ENCODE data around the gene PAMR1. TPM values are rescaled to one million over a fixed set of nuclear protein-coding genes. Genes with fewer than 3 reads are reported as not detected.
A peak's percentile ranks its signal among the peaks of the same experiment; 100 is the strongest.

The PAMR1 gene
- total and polyA plus RNA-seq, 7 donors, result 0.16 to 1.9 (median 0.72) TPM

- Histone ChIP-seq H3K4me3 (no peak overlapping the region), H3K4me1 (no peaks in the 10 kb centered on the region), H3K36me3 (ENCODE audit: insufficient read depth in 1 of 2, low read depth in 1 of 2) (no peaks in the 10 kb centered on the region), H3K27me3 (ENCODE audit: insufficient read depth in 3 of 3, low read length in 2 of 3) (peaks cover 0 to 18% (median 2%) of the 10 kb centered on the region in 3 donors), H3K9me3 (no peaks in the 10 kb centered on the region), H3K27ac (no peak overlapping the region)
- DNase-seq, result no peak
- intact Hi-C loops (cut with DNase I), result no loop called here
- WGBS, 3 donors, result 55 to 75% (median 60%) methylated on average over 1 of the region's 1 CpG
- TF ChIP-seq CTCF (IDR thresholded peaks at IDR 0.05), result no peak
- ATAC-seq, result no peak
These were observed 5.8 kb upstream of the PAMR1 start for GRCh38 chr11:35531246-35531645.

- 35 to 56% (median 41%) methylated on average over 2 of the region's 2 CpGs for WGBS, 3 donors
- intact Hi-C loops (cut with DNase I), result no loop called here
- DNase-seq, result peak in 1 of 2 donors; percentile 45
- H3K4me1 ChIP-seq, result no peaks in the 10 kb centered on the region
- no peaks in the 10 kb centered on the region for H3K36me3 ChIP-seq (ENCODE audit: insufficient read depth in 1 of 2, low read depth in 1 of 2)
- H3K4me3 ChIP-seq, result no peak overlapping the region
- H3K27me3 ChIP-seq (ENCODE audit: insufficient read depth in 3 of 3, low read length in 2 of 3), result peaks cover 0 to 30% (median 7%) of the 10 kb centered on the region in 3 donors
- no peak for TF ChIP-seq CTCF (IDR thresholded peaks at IDR 0.05)
- no peak for ATAC-seq
- H3K27ac ChIP-seq, result no peak overlapping the region
- no peaks in the 10 kb centered on the region for H3K9me3 ChIP-seq
These were observed 4.6 kb upstream of the PAMR1 start for GRCh38 chr11:35529971-35530495.

- H3K4me3 ChIP-seq, result no peak overlapping the region
These were observed 965 bp upstream of the PAMR1 start for GRCh38 chr11:35526370-35526792.

GRCh38 chr11:35524780-35525179 is 636 bp downstream of the PAMR1 start:
- ATAC-seq, result no peak
- WGBS, 3 donors, result 69 to 75% (median 70%) methylated on average over 4 of the region's 4 CpGs
- peaks cover 0 to 55% (median 7%) of the 10 kb centered on the region in 3 donors for H3K27me3 ChIP-seq (ENCODE audit: insufficient read depth in 3 of 3, low read length in 2 of 3)

More at GRCh38 chr11:35526370-35526792, 965 bp upstream of the PAMR1 start:
- no peak for TF ChIP-seq CTCF (IDR thresholded peaks at IDR 0.05)
- 56 to 68% (median 61%) methylated on average over 6 of the region's 6 CpGs for WGBS, 3 donors
- no peaks in the 10 kb centered on the region for H3K36me3 ChIP-seq (ENCODE audit: insufficient read depth in 1 of 2, low read depth in 1 of 2)
- H3K27ac ChIP-seq, result no peak overlapping the region
- H3K27me3 ChIP-seq (ENCODE audit: insufficient read depth in 3 of 3, low read length in 2 of 3), result peaks cover 0 to 55% (median 8%) of the 10 kb centered on the region in 3 donors
- no peaks in the 10 kb centered on the region for H3K9me3 ChIP-seq
- no peak for ATAC-seq
- intact Hi-C loops (cut with DNase I), result no loop called here
- DNase-seq, result no peak
- H3K4me1 ChIP-seq, result no peaks in the 10 kb centered on the region

More at GRCh38 chr11:35524780-35525179, 636 bp downstream of the PAMR1 start:
- Histone ChIP-seq H3K27ac (no peak overlapping the region), H3K4me3 (peak overlapping the region; percentile 44), H3K36me3 (ENCODE audit: insufficient read depth in 1 of 2, low read depth in 1 of 2) (no peaks in the 10 kb centered on the region), H3K4me1 (no peaks in the 10 kb centered on the region), H3K9me3 (no peaks in the 10 kb centered on the region)
- no peak for DNase-seq
- intact Hi-C loops (cut with DNase I), result no loop called here
- TF ChIP-seq CTCF (IDR thresholded peaks at IDR 0.05), result no peak

Data from psoas muscle (tissue), 8 donors.